ENCODE results near the gene SYMPK. TPM values are rescaled to one million over a fixed set of nuclear protein-coding genes. Genes with fewer than 3 reads are reported as not detected.

SYMPK gene
- polyA plus RNA-seq, 1 of the 3 experiments (the other 2 are of a cell fraction), result 92.7 TPM

DNA sequence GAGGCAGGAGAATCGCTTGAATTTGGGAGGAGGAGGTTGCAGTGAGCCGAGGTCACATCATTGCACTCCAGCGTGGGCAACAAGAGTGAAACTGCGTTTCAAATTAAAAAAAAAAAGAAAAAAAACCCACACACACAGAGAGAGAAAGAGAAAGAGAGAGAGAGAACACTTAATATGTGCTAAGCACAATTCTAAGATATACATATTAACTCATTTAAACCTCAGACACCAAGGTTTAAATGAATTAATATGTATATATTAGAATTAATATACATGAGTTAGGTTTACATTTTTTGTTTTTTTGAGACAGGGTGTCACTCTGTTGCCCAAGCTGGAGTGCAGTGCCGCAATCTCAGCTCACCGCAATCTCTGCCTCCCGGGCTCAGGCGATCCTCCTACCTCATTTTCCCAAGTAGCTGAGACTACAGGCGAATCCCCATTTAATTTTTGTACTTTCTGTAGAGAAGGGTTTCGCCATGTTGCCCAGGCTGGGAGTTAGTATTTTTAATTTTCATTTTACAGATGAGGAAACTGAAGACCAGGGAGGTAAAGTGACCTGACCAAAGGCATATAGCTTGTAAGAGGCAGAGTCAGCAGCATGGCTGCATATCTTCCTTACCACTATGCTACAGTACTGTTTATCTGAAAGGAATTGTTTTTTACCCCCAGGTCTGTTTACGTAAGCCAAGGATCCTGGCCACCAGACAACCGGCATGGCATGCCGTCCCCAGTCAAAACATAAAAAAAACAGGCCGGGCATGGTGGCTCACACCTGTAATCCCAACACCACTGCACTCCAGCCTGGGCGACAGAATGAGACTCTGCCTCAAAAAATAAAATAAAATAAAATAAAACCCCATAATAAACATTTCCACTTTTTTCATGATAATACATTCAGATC lies 2.3 kb downstream of the SYMPK start (continued):
- TF ChIP-seq GABPA (IDR thresholded peaks at IDR 0.05; ENCODE audit: low read depth) (no peak), NRF1 (IDR thresholded peaks at IDR 0.05; ENCODE audit: low read depth, low read length) (no peak), YY1 (IDR thresholded peaks at IDR 0.05; ENCODE audit: low read depth) (no peak), FOXJ3 (CRISPR knock-in tag; IDR thresholded peaks at IDR 0.05) (no peak), TEAD4 (IDR thresholded peaks at IDR 0.05; ENCODE audit: borderline replicate concordance, insufficient read depth) (no peak)

DNA sequence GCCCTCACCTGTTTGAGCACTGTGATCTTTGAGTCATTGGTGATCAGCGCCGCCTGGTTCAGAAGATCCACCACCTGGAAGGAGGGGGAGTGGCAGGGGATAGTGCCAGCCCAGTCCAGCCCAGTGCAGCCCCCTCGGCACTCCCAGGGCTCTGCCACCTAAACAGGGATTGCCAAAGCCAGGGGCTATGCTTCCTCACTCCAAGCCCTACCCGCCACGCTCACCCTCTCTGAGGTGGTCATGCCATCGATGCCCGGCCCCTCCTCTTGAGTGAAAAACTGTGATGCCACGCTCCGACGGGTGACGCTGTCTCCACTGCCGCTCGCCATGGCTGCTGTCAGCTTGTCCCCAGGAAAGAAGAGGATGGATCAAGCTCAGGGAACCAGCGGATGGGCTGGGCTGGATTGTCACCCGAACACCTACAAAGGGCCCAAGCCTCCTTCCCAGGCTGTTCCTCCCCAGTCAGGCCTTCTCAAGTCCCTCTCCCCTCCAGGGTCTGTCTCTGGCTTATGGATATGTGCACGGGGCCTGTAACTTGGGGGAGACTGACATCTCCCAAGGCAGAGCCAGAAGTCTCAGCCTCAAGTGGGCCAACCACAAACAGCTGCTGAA lies 8.7 kb downstream of the SYMPK start:
- POLR2A ChIA-PET, result no interaction called here
- Histone ChIP-seq H3F3A (replicated peaks; ENCODE audit: insufficient read depth) (no peaks in the 10 kb centered on the region), H2AFZ (ENCODE audit: low read depth) (no peak overlapping the region), H3K4me3 (ENCODE audit: low read depth in 2 of 2, low read length in 1 of 2) (no peak overlapping the region), H3K79me2 (ENCODE audit: insufficient read depth) (peaks cover 47% of the 10 kb centered on the region), H3K36me3 (replicated peaks in 1 of 2; ENCODE audit: control insufficient read depth in 1 of 2, insufficient read depth in 2 of 2, low read length in 1 of 2) (peaks cover 45 to 46% of the 10 kb centered on the region in 2 experiments), H3K9me3 (no peaks in the 10 kb centered on the region), H3K9me2 (no peaks in the 10 kb centered on the region), H3K4me1 (ENCODE audit: control insufficient read depth in 1 of 2, insufficient read depth in 2 of 2, low read depth in 1 of 2, low read length in 1 of 2) (no peaks in the 10 kb centered on the region), H3K27ac (ENCODE audit: low read depth in 2 of 2, low read length in 1 of 2) (no peak overlapping the region), H3K4me2 (no peak overlapping the region), H3K9ac (no peak overlapping the region), H4K20me1 (ENCODE audit: insufficient read depth) (0 out of 2 replicates have a peak, but pooled peaks cover 16% of the 10 kb centered on the region), H3K27me3 (ENCODE audit: insufficient read depth) (no peaks in the 10 kb centered on the region)
- CTCF ChIA-PET, result interaction anchor here (0.7 to 2.1 kb wide), 3 partner anchors 10 to 38 kb away, joined by 4 to 8 read pairs (median 7); partner anchors contain the start of gene FOXA3
- WGBS (ENCODE audit: low lambda C conversion rate), result 89% methylated on average over 9 of the region's 16 CpGs
- DNase-seq, result no peak
- no peak for TF ChIP-seq POLR2AphosphoS5 (IDR thresholded peaks at IDR 0.05; ENCODE audit: low read depth, low read length)

DNA sequence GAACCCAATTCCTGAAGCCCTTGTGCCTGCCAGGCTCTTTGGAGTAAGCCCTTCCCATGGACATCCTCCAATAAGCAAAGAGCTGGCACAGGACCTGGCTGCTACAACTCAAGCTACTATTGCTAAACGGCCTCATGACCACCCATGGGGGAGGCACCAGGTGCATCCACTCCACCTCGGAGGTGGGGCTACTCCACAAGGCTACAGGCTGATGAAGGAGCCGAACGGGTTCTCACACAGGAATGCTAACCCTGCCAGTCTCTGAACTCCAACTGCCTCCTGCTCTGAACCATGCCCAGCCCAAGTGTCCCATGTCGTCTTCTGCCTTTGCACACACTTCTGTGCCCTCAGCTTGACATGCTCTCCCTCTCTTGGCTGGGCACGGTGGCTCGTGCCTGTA lies 10.0 kb downstream of the SYMPK start:
- no peaks in the 10 kb centered on the region for H3K27me3 ChIP-seq (ENCODE audit: insufficient read depth)
- no peak overlapping the region for H2AFZ ChIP-seq (ENCODE audit: low read depth)
- peaks cover 52 to 55% of the 10 kb centered on the region in 2 experiments for H3K36me3 ChIP-seq (replicated peaks in 1 of 2; ENCODE audit: control insufficient read depth in 1 of 2, insufficient read depth in 2 of 2, low read length in 1 of 2)
- no peak overlapping the region for H3K9ac ChIP-seq
- peaks cover 34% of the 10 kb centered on the region for H3K79me2 ChIP-seq (ENCODE audit: insufficient read depth)
- no peaks in the 10 kb centered on the region for H3K9me2 ChIP-seq
- H3K27ac ChIP-seq (ENCODE audit: low read depth in 2 of 2, low read length in 1 of 2), result no peak overlapping the region
- ChIA-PET POLR2A (no interaction called here), CTCF (interaction anchor here (0.9 to 1.6 kb wide), 3 partner anchors 12 to 36 kb away, joined by 3 to 7 read pairs (median 3); partner anchors contain the start of gene FOXA3)
- WGBS (ENCODE audit: low lambda C conversion rate), result 91% methylated on average over 7 of the region's 7 CpGs
- no peaks in the 10 kb centered on the region for H3K4me1 ChIP-seq (ENCODE audit: control insufficient read depth in 1 of 2, insufficient read depth in 2 of 2, low read depth in 1 of 2, low read length in 1 of 2)
- TF ChIP-seq TEAD4 (IDR thresholded peaks at IDR 0.05; ENCODE audit: borderline replicate concordance, insufficient read depth) (no peak), JUND (IDR thresholded peaks at IDR 0.05) (no peak), FOSL2 (IDR thresholded peaks at IDR 0.05; ENCODE audit: borderline replicate concordance, low read depth) (no peak), SIN3A (IDR thresholded peaks at IDR 0.05; ENCODE audit: borderline replicate concordance, low read depth, low read length) (no peak), YY1 (IDR thresholded peaks at IDR 0.05; ENCODE audit: low read depth) (no peak), RAD21 (IDR thresholded peaks at IDR 0.05; ENCODE audit: low read length) (no peak)
- TF ChIP-seq, protein P1, sequence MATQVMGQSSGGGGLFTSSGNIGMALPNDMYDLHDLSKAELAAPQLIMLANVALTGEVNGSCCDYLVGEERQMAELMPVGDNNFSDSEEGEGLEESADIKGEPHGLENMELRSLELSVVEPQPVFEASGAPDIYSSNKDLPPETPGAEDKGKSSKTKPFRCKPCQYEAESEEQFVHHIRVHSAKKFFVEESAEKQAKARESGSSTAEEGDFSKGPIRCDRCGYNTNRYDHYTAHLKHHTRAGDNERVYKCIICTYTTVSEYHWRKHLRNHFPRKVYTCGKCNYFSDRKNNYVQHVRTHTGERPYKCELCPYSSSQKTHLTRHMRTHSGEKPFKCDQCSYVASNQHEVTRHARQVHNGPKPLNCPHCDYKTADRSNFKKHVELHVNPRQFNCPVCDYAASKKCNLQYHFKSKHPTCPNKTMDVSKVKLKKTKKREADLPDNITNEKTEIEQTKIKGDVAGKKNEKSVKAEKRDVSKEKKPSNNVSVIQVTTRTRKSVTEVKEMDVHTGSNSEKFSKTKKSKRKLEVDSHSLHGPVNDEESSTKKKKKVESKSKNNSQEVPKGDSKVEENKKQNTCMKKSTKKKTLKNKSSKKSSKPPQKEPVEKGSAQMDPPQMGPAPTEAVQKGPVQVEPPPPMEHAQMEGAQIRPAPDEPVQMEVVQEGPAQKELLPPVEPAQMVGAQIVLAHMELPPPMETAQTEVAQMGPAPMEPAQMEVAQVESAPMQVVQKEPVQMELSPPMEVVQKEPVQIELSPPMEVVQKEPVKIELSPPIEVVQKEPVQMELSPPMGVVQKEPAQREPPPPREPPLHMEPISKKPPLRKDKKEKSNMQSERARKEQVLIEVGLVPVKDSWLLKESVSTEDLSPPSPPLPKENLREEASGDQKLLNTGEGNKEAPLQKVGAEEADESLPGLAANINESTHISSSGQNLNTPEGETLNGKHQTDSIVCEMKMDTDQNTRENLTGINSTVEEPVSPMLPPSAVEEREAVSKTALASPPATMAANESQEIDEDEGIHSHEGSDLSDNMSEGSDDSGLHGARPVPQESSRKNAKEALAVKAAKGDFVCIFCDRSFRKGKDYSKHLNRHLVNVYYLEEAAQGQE (IDR thresholded peaks at IDR 0.05; ENCODE audit: low read depth, low read length), result no peak
- TF ChIP-seq, protein P2, sequence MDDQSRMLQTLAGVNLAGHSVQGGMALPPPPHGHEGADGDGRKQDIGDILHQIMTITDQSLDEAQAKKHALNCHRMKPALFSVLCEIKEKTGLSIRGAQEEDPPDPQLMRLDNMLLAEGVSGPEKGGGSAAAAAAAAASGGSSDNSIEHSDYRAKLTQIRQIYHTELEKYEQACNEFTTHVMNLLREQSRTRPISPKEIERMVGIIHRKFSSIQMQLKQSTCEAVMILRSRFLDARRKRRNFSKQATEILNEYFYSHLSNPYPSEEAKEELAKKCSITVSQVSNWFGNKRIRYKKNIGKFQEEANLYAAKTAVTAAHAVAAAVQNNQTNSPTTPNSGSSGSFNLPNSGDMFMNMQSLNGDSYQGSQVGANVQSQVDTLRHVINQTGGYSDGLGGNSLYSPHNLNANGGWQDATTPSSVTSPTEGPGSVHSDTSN (IDR thresholded peaks at IDR 0.05), result no peak
- DNase-seq, result no peak
- 0 out of 2 replicates have a peak, but pooled peaks cover 16% of the 10 kb centered on the region for H4K20me1 ChIP-seq (ENCODE audit: insufficient read depth)
- no peaks in the 10 kb centered on the region for H3K9me3 ChIP-seq
- H3K4me2 ChIP-seq, result no peak overlapping the region
- H3K4me3 ChIP-seq (ENCODE audit: low read depth in 2 of 2, low read length in 1 of 2), result no peak overlapping the region
- no peaks in the 10 kb centered on the region for H3F3A ChIP-seq (replicated peaks; ENCODE audit: insufficient read depth)

Measured in SK-N-SH (cell line).